22Rv1 (cell line): ENCODE data around the gene CPSF4.

Source experiments
- H3K27ac ChIP-seq: fragments of 450-650 bp; 2 replicates; pipeline ENCODE4 v1.5.1; 2017
- CTCF ChIP-seq: fragments of 450-650 bp; IDR thresholded peaks from 2 replicates; pipeline ENCODE4 v1.5.1; 2017; ENCODE audit warnings: mild to moderate bottlenecking
- ZFX ChIP-seq: fragments of 450-650 bp; IDR thresholded peaks from 2 replicates; pipeline ENCODE4 v1.6.1; 2017; ENCODE audit warnings: antibody characterized with exemption, borderline replicate concordance

CPSF4 gene

GRCh38 chr7:99394188-99394502, 44.6 kb upstream of the CPSF4 start:
- H3K27ac ChIP-seq = peak overlapping the region; percentile 92
- TF ChIP-seq CTCF (no peak), ZFX (no peak)

- TF ChIP-seq CTCF (no peak), ZFX (no peak)
- peak overlapping the region; percentile 92 for H3K27ac ChIP-seq
Measured at GRCh38 chr7:99395616-99396327, 43.0 kb upstream of the CPSF4 start.

GRCh38 chr7:99396418-99397296, 42.1 kb upstream of the CPSF4 start:
- H3K27ac ChIP-seq = peak overlapping the region; percentile 32; the same call in 1 of the 2 replicates
- TF ChIP-seq ZFX (no peak), CTCF (no peak)

GRCh38 chr7:99397297-99397983, 41.3 kb upstream of the CPSF4 start:
- H3K27ac ChIP-seq = peak overlapping the region; percentile 32; the same call in 1 of the 2 replicates
- no peak for TF ChIP-seq CTCF
- TF ChIP-seq ZFX = no peak

- no peak for TF ChIP-seq ZFX
- TF ChIP-seq CTCF = no peak
- H3K27ac ChIP-seq = peak overlapping the region; percentile 22; the same call in 1 of the 2 replicates
Measured at GRCh38 chr7:99398891-99399445, 39.8 kb upstream of the CPSF4 start.

GRCh38 chr7:99399597-99399996, 39.1 kb upstream of the CPSF4 start:
- TF ChIP-seq CTCF (no peak), ZFX (no peak)
- H3K27ac ChIP-seq = peak overlapping the region; percentile 22; the same call in 1 of the 2 replicates
